Neuron (in vitro differentiated cells): Measurements from ENCODE around the gene RCBTB2.

Experiments
- H2AFZ ChIP-seq: one replicate; pipeline ENCODE4 v1.6.1; 2013; ENCODE audit warnings: low read depth, mild to moderate bottlenecking, inconsistent platforms, low read length, moderate library complexity
- H3K27me3 ChIP-seq: one replicate; pipeline ENCODE4 v1.6.1; 2013; ENCODE audit warnings: low read length; ENCODE audit not compliant: insufficient read depth
- H3K36me3 ChIP-seq: one replicate; pipeline ENCODE4 v1.6.1; 2013; ENCODE audit warnings: low read length; ENCODE audit not compliant: insufficient read depth
- H3K4me1 ChIP-seq: one replicate; pipeline ENCODE4 v1.6.1; 2013; ENCODE audit warnings: low read length; ENCODE audit not compliant: insufficient read depth
- H3K4me3 ChIP-seq: 2 replicates; pipeline ENCODE4 v1.5.1; 2013; ENCODE audit warnings: mild to moderate bottlenecking, low read length, moderate library complexity
- H3K9me3 ChIP-seq: one replicate; pipeline ENCODE4 v1.6.1; 2013; ENCODE audit warnings: low read length

RCBTB2 gene

DNA sequence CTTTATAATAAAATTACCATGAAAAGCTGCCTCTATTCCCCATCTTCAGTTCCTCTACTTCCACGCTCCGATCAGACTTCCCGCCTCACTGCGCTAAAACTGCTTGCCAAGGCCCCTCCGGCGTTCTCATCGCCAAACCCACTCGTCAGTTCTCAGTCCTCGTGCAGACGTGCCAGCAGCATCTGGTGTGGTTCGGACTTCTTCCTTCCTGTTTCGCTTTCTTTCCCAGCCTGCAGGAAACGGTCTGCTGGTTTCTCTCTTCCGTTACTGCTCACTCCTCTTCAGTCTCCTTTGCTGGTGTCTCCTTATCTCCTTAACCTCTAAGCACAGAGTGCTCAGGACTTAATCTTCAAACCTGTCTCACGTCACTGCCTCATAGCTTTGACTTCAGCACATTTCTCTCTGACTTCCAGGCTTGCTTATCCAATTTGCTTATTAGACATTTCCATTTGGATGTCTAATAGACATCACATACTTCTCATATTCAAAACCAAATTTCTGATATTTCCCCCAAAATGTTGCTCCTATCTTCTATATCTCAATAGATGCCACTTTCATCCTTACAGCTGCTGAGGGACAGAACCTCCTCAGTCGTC, 40.3 kb downstream of the RCBTB2 start:
- Histone ChIP-seq H3K27me3 (no peaks in the 10 kb centered on the region), H3K9me3 (peaks cover 8% of the 10 kb centered on the region), H2AFZ (no peak overlapping the region), H3K4me3 (no peak overlapping the region), H3K4me1 (no peaks in the 10 kb centered on the region), H3K36me3 (peaks cover 20% of the 10 kb centered on the region)

DNA sequence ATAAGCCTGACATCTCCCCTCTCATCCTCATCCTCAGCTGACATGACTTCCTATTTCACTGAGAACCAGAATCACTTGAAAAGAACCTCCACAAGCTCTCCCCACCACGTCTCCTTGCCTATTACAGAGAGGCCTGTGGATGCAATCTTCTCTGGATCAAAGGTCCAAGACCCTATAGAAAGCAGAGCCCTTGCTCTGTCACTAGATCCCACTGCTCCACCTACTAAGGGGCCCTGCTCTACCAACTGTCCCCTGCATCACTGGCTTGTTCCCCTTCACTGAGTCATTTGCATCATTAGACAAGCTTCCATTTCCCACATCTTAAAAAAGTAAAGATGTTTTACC, 40.8 kb downstream of the RCBTB2 start:
- no peak overlapping the region for H2AFZ ChIP-seq
- no peak overlapping the region for H3K4me3 ChIP-seq
- peaks cover 20% of the 10 kb centered on the region for H3K36me3 ChIP-seq
- no peaks in the 10 kb centered on the region for H3K4me1 ChIP-seq
- peaks cover 8% of the 10 kb centered on the region for H3K9me3 ChIP-seq
- H3K27me3 ChIP-seq, result no peaks in the 10 kb centered on the region

DNA sequence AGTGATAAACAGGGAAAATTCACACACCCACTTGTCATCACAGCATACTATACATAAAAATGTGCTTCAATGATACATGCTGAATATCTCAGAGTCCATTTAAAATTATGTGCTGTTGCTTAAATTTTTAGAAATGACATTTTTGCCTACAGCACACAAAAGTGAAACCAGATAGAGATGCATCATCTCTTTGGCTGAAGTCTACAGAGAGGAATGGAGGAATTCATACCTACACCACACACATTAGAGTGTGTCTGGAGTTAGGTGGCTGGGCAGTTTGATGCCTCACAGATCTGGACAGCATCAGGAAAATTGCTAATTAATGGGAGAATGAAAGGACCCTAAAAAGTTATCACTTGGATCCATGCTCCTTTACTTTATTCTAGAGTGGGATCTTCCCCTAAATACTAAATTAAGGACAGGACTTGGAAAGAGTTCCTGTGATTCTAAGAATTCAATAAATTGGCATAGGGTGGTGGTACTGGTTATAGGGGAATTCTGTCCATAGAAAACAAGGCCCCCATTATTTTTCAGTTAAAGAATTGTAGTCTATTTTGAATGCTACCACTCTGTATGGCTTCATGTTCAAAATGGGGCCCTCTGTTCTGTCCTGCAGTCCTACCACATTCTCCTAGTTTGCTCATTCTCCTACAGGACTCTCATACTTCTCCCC, 41.3 kb downstream of the RCBTB2 start:
- no peak overlapping the region for H2AFZ ChIP-seq
- H3K27me3 ChIP-seq, result no peaks in the 10 kb centered on the region
- peaks cover 8% of the 10 kb centered on the region for H3K9me3 ChIP-seq
- H3K4me3 ChIP-seq, result no peak overlapping the region
- peaks cover 20% of the 10 kb centered on the region for H3K36me3 ChIP-seq
- H3K4me1 ChIP-seq, result no peaks in the 10 kb centered on the region

DNA sequence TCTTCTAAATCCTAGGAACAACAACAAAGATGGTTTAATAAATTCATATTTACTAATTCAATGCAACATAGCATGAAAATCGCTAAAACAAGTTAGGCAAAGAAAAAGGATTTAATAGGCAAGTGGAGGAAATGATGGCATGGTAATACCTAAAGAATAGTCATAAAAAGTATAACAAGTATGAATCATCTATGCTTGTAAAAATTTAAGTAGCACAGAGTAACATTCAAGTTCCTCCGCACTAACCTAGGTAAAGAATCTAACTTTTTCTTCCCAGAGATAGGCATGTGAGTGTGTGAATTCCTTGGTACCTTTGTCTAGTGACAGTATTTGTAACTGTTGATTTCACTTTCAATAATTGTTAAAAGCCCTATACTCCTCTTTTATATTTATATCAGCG, 42.6 kb downstream of the RCBTB2 start:
- Histone ChIP-seq H3K4me1 (no peaks in the 10 kb centered on the region), H3K36me3 (peaks cover 17% of the 10 kb centered on the region), H3K4me3 (no peak overlapping the region), H3K27me3 (no peaks in the 10 kb centered on the region), H3K9me3 (peaks cover 8% of the 10 kb centered on the region), H2AFZ (no peak overlapping the region)

DNA sequence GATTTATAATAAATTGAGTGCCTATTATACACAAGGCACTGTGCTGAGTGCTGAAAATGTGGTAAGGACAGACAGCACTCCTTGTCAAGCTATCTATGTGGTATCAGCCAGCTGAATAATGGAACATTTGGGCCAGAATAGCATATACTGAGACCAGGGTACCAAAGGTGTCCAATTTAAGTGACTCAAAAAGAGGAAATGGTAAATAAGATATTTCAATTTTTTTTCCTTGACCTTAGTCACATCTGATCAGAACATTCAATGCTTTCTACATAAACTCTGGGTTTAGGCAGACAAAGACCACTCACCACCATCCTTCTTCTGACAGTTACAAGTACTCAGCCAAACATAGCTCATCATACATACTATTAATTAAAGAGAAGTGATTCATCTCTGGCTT, 43.2 kb downstream of the RCBTB2 start:
- H3K9me3 ChIP-seq, result peaks cover 8% of the 10 kb centered on the region

DNA sequence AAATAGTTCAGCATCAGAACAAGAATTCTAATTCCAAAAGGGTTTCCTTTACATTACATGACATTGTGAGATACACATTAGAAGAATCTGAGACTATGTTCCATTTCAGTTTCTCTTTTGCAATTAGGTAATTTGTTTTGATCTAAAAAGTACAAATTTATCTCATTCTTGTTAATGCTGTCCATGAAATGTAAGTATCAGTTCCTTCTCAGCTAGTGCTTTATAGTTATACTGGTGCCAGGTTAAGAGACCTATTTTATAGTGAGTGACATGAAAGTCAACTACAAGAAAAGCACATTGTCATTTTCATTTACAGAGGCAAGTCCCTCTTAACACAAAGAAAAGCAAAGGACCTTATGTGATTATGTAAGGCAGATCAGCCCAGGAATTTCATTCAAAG, 43.9 kb downstream of the RCBTB2 start:
- Histone ChIP-seq H3K4me3 (no peak overlapping the region), H3K9me3 (peaks cover 8% of the 10 kb centered on the region), H3K27me3 (no peaks in the 10 kb centered on the region), H3K4me1 (no peaks in the 10 kb centered on the region), H2AFZ (no peak overlapping the region), H3K36me3 (peaks cover 17% of the 10 kb centered on the region)

More for the DNA sequence above, 43.2 kb downstream of the RCBTB2 start:
- Histone ChIP-seq H3K4me1 (no peaks in the 10 kb centered on the region), H3K36me3 (peaks cover 17% of the 10 kb centered on the region), H3K4me3 (no peak overlapping the region), H2AFZ (no peak overlapping the region), H3K27me3 (no peaks in the 10 kb centered on the region)

DNA sequence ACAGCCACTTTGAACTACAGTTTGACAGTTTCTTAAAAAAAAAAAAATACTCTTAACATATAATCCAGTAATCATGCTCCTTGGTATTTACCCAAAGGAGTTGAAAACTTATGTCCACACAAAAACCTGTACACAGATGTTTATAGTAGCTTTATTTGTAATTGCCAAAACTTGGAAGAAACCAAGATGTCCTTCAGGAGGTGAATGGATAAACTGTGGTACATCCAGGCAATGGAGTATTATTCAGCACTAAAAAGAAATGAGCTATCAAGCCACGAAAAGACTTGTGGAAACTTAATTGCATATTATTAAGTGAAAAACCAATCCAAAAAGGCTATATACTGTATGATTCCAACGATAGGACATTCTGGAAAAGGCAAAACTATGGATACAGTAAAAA, 44.9 kb downstream of the RCBTB2 start:
- peaks cover 8% of the 10 kb centered on the region for H3K9me3 ChIP-seq
- H2AFZ ChIP-seq, result no peak overlapping the region
- peaks cover 21% of the 10 kb centered on the region for H3K36me3 ChIP-seq
- no peaks in the 10 kb centered on the region for H3K4me1 ChIP-seq
- H3K4me3 ChIP-seq, result no peak overlapping the region
- no peaks in the 10 kb centered on the region for H3K27me3 ChIP-seq

DNA sequence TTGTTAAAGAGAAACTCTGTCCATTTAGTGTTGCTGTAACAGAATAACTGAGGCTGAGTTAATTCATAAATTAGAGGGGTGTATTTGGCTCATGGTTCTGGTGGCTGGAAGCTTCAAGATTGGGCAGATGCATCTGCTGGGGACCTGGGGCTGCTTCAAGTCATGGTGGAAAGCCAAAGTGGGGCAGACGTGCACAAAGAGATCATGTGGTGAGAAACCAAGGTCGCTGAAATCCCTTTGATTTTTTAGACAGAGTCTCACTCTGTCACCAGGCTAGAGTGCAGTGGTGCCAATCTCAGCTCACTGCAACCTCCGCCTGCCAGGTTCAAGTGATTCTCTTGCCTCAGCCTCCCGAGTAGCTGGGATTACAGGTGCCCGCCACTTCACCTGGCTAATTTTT, 46.0 kb downstream of the RCBTB2 start:
- Histone ChIP-seq H3K36me3 (peaks cover 25% of the 10 kb centered on the region), H2AFZ (no peak overlapping the region), H3K4me3 (no peak overlapping the region), H3K9me3 (peaks cover 8% of the 10 kb centered on the region), H3K4me1 (no peaks in the 10 kb centered on the region), H3K27me3 (no peaks in the 10 kb centered on the region)

DNA sequence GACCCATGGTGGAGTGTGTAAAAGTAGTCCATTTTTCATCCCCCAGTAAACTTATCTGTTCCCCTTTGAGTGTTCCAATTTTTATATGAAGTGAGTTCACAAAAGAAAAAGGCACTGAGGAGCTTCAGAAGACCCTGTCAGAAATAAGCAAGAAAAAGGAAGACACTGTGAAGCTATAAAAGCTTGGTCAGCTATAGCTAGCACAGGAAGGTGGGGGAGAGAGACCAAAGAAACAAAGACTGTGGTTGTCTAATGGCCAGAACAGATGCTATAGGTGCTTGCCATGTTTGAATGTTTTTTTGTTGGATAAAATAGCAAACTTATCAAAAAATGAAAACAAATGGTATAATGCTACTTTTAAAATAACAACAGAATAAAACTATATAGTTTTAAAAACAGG, 46.5 kb downstream of the RCBTB2 start:
- Histone ChIP-seq H3K4me3 (no peak overlapping the region), H3K9me3 (peaks cover 8% of the 10 kb centered on the region), H3K27me3 (no peaks in the 10 kb centered on the region), H2AFZ (no peak overlapping the region), H3K36me3 (peaks cover 25% of the 10 kb centered on the region), H3K4me1 (no peaks in the 10 kb centered on the region)

DNA sequence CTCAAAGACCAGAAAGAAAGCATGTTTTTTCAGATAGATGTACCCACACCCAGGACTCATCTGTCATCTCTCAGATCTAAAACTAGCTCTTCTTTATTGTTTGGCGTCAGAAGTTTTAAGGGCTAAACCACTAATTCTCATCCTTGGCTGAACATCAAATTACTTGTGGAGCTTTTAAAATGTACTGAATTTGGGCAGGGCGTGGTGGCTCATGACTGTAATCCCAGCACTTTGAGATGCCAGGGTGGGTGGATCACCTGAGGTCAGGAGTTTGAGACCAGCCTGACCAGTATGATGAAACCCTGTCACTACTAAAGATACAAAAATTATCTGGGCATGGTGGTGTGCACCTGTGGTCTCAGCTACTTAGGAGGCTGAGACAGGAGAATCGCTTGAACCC, 47.4 kb downstream of the RCBTB2 start:
- no peaks in the 10 kb centered on the region for H3K27me3 ChIP-seq
- H2AFZ ChIP-seq, result no peak overlapping the region
- peaks cover 23% of the 10 kb centered on the region for H3K36me3 ChIP-seq
- H3K4me3 ChIP-seq, result no peak overlapping the region
- H3K9me3 ChIP-seq, result peaks cover 8% of the 10 kb centered on the region
- H3K4me1 ChIP-seq, result no peaks in the 10 kb centered on the region

DNA sequence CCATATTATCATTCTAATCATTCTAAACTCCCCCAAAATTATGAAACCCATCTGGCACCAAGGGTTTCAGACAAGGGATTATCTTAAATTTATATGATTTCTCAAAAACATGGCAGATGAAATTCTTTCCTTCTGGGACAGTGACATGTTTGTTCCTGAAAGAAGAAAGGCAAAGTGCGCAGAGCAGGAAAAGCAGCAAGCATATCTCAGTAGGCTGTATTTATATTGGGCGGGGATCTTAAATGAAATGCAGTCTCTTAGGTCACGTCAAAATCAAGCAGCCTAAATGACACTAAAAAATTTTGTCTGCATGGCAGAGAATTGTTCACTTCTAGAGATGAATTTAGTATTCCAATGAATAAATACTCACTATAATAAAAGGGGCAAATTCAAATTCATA, 49.3 kb downstream of the RCBTB2 start:
- H3K36me3 ChIP-seq, result peaks cover 28% of the 10 kb centered on the region

DNA sequence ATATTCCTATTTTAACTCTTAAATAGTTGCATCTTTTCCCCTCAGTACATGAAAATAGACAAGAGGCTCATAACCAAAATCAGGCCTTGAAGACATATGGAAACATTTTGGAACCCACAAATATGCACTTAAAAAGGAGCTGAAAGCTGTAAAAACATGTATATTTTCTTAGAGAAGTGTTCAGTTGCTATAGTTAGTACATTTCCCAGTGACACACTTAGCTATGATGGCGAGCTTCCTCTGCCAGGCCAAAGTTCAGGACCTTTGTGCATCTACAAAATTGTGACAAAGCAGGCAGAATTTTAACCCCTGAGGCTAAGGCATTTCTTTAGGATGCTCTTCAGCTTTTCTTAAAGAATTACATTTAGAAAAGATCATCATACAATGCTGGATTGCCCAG, 54.5 kb downstream of the RCBTB2 start:
- peaks cover 36% of the 10 kb centered on the region for H3K36me3 ChIP-seq
- H3K27me3 ChIP-seq, result no peaks in the 10 kb centered on the region
- H2AFZ ChIP-seq, result no peak overlapping the region
- no peaks in the 10 kb centered on the region for H3K4me1 ChIP-seq
- no peak overlapping the region for H3K4me3 ChIP-seq
- peaks cover 2% of the 10 kb centered on the region for H3K9me3 ChIP-seq

More for the DNA sequence above, 49.3 kb downstream of the RCBTB2 start:
- H3K4me1 ChIP-seq, result no peaks in the 10 kb centered on the region
- no peak overlapping the region for H2AFZ ChIP-seq
- no peak overlapping the region for H3K4me3 ChIP-seq
- H3K9me3 ChIP-seq, result peaks cover 8% of the 10 kb centered on the region
- H3K27me3 ChIP-seq, result no peaks in the 10 kb centered on the region

DNA sequence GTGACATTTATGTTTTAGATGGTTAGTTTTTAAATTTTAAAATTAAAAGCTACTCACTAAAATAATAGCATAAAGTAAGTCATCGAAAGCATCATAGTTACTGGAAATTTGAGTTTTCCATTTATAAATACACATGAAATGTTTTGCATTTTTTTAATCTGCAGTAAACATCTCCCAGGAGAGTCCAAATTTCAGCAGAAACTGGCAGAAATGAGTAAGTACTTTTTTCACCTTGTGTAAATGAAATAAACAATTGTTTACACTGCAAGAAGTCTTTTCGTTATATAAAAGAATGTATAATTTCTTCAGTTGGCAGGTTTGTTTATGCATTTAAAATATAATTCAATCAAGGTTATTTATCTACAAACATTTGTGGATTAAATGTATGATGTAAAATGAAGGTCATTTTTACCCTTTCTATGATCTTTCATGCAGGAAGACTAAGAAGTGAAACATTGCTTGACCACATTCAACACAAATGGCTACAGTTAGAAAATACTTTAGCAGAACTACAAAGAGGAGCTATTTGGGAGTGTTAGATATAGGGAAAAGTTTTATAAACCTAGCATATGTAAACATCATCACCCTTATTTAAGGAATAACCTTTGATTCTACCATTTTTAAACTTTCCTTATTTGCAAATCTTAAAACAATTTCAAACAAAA, 55.6 kb downstream of the RCBTB2 start:
- Histone ChIP-seq H3K9me3 (peaks cover 2% of the 10 kb centered on the region), H3K36me3 (peaks cover 34% of the 10 kb centered on the region), H2AFZ (no peak overlapping the region), H3K4me1 (no peaks in the 10 kb centered on the region), H3K4me3 (no peak overlapping the region), H3K27me3 (no peaks in the 10 kb centered on the region)
